HEK293 (cell line): ENCODE data around the gene SLC6A6.

Experiments used
- CTCF ChIA-PET: fragments of 350-600 bp; formaldehyde crosslinking; extraction: SDS; loops from one replicate; lab custom pipeline; 2021; ENCODE audit warnings: antibody characterized with exemption; lab: Yijun Ruan, JAX
- POLR2A ChIA-PET: fragments of 300-600 bp; formaldehyde crosslinking; extraction: SDS; loops from one replicate; lab custom pipeline; 2020; ENCODE audit warnings: antibody characterized with exemption, inconsistent platforms; lab: Yijun Ruan, JAX
- H3K27ac ChIP-seq: fragments of 200-500 bp; sonication (Bioruptor generic); 2 replicates; pipeline ENCODE4 v1.5.1; 2014; ENCODE audit warnings: low read depth, low read length, control low read depth, inconsistent platforms; ENCODE audit errors: extremely low read depth
- H3K36me3 ChIP-seq, 2 experiments: fragments of 200-500 bp in 1 of 2; sonication (Bioruptor generic) in 1 of 2; 1 replicate in 1 of 2; 2 replicates in 1 of 2; pipeline ENCODE4 v1.5.1; 2014 to 2017; ENCODE audit warnings: inconsistent platforms in 2 of 2, low read length in 2 of 2; ENCODE audit not compliant: control insufficient read depth in 2 of 2, insufficient read depth in 1 of 2
- H3K4me1 ChIP-seq: fragments of 200-500 bp; sonication (Bioruptor generic); 2 replicates; pipeline ENCODE4 v1.5.1; 2014; ENCODE audit warnings: mild to moderate bottlenecking, low read length, inconsistent platforms; ENCODE audit not compliant: control insufficient read depth, insufficient read depth
- H3K4me3 ChIP-seq: 2 replicates; pipeline ENCODE4 v1.5.1; 2011; ENCODE audit warnings: low read depth, mild to moderate bottlenecking, control low read depth, low read length, moderate library complexity
- H3K9me3 ChIP-seq: fragments of 200-500 bp; sonication (Bioruptor generic); 2 replicates; pipeline ENCODE4 v1.5.1; 2014; ENCODE audit warnings: low read depth, low read length, inconsistent platforms; ENCODE audit not compliant: control insufficient read depth, insufficient read depth
- GLI2 ChIP-seq: fragments of 450-650 bp; formaldehyde crosslinking; IDR thresholded peaks from 2 replicates; pipeline ENCODE4; 2017; ENCODE audit warnings: missing biosample characterization, missing genetic modification characterization, low read depth, borderline replicate concordance
- HOXD13 ChIP-seq: sonication (generic); formaldehyde crosslinking; IDR thresholded peaks from 2 replicates; pipeline ENCODE4 v1.8.0; 2022; ENCODE audit warnings: missing genetic modification reagents, borderline replicate concordance
- INSM2 ChIP-seq: fragments of 450-650 bp; formaldehyde crosslinking; IDR thresholded peaks from 2 replicates; pipeline ENCODE4 v1.5.1; 2016; ENCODE audit warnings: missing biosample characterization, missing genetic modification characterization
- KLF1 ChIP-seq: fragments of 450-650 bp; formaldehyde crosslinking; IDR thresholded peaks from 2 replicates; pipeline ENCODE4 v1.5.1; 2016; ENCODE audit warnings: missing biosample characterization, missing genetic modification characterization
- KLF9 ChIP-seq: fragments of 450-650 bp; formaldehyde crosslinking; IDR thresholded peaks from 2 replicates; pipeline ENCODE4 v1.5.1; 2016; ENCODE audit warnings: missing biosample characterization, missing genetic modification characterization, low read depth
- OVOL3 ChIP-seq: fragments of 450-650 bp; formaldehyde crosslinking; IDR thresholded peaks from 2 replicates; pipeline ENCODE4 v1.5.1; 2016; ENCODE audit warnings: missing biosample characterization, missing genetic modification characterization
- PATZ1 ChIP-seq: fragments of 450-650 bp; formaldehyde crosslinking; IDR thresholded peaks from 2 replicates; pipeline ENCODE4 v1.5.1; 2016; ENCODE audit warnings: missing biosample characterization, missing genetic modification characterization
- PRDM10 ChIP-seq: fragments of 450-650 bp; formaldehyde crosslinking; IDR thresholded peaks from 2 replicates; pipeline ENCODE4 v1.5.1; 2016; ENCODE audit warnings: missing biosample characterization, missing genetic modification characterization
- SCRT2 ChIP-seq: fragments of 450-650 bp; formaldehyde crosslinking; IDR thresholded peaks from 2 replicates; pipeline ENCODE4 v1.5.1; 2016; ENCODE audit warnings: missing biosample characterization, missing genetic modification characterization
- SP2 ChIP-seq: fragments of 450-650 bp; formaldehyde crosslinking; IDR thresholded peaks from 2 replicates; pipeline ENCODE4 v1.5.1; 2016; ENCODE audit warnings: missing biosample characterization, missing genetic modification characterization
- ZIC2 ChIP-seq: fragments of 450-650 bp; formaldehyde crosslinking; IDR thresholded peaks from 2 replicates; pipeline ENCODE4 v1.5.1; 2016; ENCODE audit warnings: missing biosample characterization, missing genetic modification characterization
- ZNF140 ChIP-seq: fragments of 450-650 bp; formaldehyde crosslinking; IDR thresholded peaks from 2 replicates; pipeline ENCODE4 v1.5.1; 2016; ENCODE audit warnings: missing biosample characterization, missing genetic modification characterization
- ZNF184 ChIP-seq: fragments of 450-650 bp; IDR thresholded peaks from 2 replicates; pipeline ENCODE4 v1.5.1; 2018; ENCODE audit warnings: missing biosample characterization, mild to moderate bottlenecking, missing genetic modification characterization
- ZNF221 ChIP-seq: fragments of 450-650 bp; formaldehyde crosslinking; IDR thresholded peaks from 2 replicates; pipeline ENCODE4 v1.5.1; 2017; ENCODE audit warnings: missing biosample characterization, missing genetic modification characterization, borderline replicate concordance
- ZNF37A ChIP-seq: fragments of 450-650 bp; IDR thresholded peaks from 2 replicates; pipeline ENCODE4 v1.5.1; 2018; ENCODE audit warnings: missing biosample characterization, missing genetic modification characterization
- ZNF48 ChIP-seq: fragments of 450-650 bp; formaldehyde crosslinking; IDR thresholded peaks from 2 replicates; pipeline ENCODE4 v1.5.1; 2016; ENCODE audit warnings: missing biosample characterization, missing genetic modification characterization
- ZNF596 ChIP-seq: fragments of 450-650 bp; IDR thresholded peaks from 2 replicates; pipeline ENCODE4 v1.5.0; 2018; ENCODE audit warnings: missing biosample characterization, mild to moderate bottlenecking, missing genetic modification characterization, moderate library complexity
- ZNF600 ChIP-seq: fragments of 450-650 bp; formaldehyde crosslinking; IDR thresholded peaks from 2 replicates; pipeline ENCODE4 v1.5.1; 2016; ENCODE audit warnings: missing biosample characterization, missing genetic modification characterization
- ZNF610 ChIP-seq: fragments of 450-650 bp; formaldehyde crosslinking; IDR thresholded peaks from 2 replicates; pipeline ENCODE4 v1.5.1; 2016; ENCODE audit warnings: missing biosample characterization, missing genetic modification characterization, borderline replicate concordance
- ZNF660 ChIP-seq: fragments of 450-650 bp; IDR thresholded peaks from 2 replicates; pipeline ENCODE4 v1.5.1; 2018; ENCODE audit warnings: missing biosample characterization, mild to moderate bottlenecking, missing genetic modification characterization
- TF ChIP-seq, protein P1 (sequence below): fragments of 450-650 bp; formaldehyde crosslinking; IDR thresholded peaks from 2 replicates; pipeline ENCODE4 v1.5.1; 2016; ENCODE audit warnings: missing biosample characterization, missing genetic modification characterization
- TF ChIP-seq, protein P2 (sequence below): fragments of 450-650 bp; formaldehyde crosslinking; IDR thresholded peaks from 2 replicates; pipeline ENCODE4 v1.5.1; 2016; ENCODE audit warnings: missing biosample characterization, missing genetic modification characterization

Gene SLC6A6

DNA sequence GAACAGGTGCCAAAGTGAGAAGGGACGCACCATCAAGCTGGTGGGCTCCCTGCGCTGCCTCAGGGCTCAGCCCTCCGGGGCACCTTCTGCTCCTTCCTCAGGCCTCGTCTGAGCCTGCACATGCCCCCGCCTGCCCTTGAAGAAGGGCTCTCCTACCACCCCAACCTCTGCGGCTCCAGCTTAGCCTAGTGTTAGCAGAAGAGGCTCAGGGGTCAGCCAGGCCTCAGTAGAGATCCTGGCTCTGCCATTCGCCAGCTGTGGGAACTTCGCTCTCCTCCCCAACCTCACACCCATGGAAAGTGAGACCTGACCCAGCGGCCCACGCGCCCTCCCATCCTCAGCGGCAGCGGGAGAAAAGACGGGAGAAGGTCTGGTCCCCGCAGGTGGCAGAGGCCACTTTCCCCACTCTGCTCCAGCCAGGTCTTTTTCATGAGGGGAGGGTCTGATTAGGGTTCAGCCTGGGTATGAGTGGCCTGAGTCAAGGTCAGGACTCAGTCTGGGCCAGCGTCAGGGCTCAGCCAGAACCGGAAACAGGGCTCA is 129.5 kb downstream of the SLC6A6 start:
- TF ChIP-seq, protein P1, sequence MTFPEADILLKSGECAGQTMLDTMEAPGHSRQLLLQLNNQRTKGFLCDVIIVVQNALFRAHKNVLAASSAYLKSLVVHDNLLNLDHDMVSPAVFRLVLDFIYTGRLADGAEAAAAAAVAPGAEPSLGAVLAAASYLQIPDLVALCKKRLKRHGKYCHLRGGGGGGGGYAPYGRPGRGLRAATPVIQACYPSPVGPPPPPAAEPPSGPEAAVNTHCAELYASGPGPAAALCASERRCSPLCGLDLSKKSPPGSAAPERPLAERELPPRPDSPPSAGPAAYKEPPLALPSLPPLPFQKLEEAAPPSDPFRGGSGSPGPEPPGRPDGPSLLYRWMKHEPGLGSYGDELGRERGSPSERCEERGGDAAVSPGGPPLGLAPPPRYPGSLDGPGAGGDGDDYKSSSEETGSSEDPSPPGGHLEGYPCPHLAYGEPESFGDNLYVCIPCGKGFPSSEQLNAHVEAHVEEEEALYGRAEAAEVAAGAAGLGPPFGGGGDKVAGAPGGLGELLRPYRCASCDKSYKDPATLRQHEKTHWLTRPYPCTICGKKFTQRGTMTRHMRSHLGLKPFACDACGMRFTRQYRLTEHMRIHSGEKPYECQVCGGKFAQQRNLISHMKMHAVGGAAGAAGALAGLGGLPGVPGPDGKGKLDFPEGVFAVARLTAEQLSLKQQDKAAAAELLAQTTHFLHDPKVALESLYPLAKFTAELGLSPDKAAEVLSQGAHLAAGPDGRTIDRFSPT (tag by site-specific recombination), result no peak
- TF ChIP-seq ZNF48, result no peak
- no peak for TF ChIP-seq PRDM10
- Histone ChIP-seq H3K36me3 (no peaks in the 10 kb centered on the region), H3K27ac (no peak overlapping the region), H3K4me1 (no peaks in the 10 kb centered on the region), H3K9me3 (no peaks in the 10 kb centered on the region), H3K4me3 (no peak overlapping the region)
- ChIA-PET POLR2A (no interaction called here), CTCF (no interaction called here)

DNA sequence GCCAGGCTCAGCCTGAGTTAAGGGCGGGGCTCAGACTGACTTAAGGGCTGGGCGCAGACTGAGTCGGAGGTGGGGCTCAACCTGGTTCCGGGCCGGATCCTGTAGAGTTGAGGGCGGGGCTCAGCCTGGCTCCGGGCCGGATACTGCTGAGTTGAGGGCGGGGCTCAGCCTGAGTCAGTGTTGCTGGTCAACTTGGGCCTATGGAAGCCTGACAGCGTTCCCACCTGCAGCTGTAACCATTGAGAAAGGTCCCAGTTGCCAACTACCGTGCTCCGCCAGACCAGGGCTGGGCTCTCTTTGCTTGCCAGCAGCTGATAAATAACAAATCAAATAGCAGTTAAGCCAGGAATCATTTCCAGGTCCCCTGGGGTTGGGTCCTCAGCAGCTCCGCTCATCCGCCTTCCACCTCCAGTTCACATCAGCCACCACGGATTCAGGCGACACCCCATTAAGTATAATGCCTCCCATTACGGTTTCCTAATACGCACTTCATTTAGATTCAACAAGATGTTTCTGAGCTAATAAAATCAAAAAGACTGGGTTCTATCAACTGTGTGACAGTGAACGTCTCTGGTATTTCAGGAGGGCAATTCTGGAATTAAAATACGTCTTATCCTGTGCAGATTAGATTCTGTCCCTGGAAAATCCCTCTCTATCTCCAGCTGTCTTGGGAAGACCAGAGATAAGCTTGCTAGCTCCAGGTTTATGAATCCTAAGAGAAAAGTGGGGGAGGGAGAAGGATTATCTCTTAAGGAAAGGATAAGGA is 130.5 kb downstream of the SLC6A6 start:
- CTCF ChIA-PET, result interaction anchor here (0.6 to 0.7 kb wide), 3 partner anchors 15 to 45 kb away, joined by 3 to 6 read pairs (median 3); no protein-coding TSS in a partner anchor
- TF ChIP-seq ZNF600 (tag by site-specific recombination) (0 out of 2 replicates have a peak, but pooled peaks have one; percentile 15), ZIC2 (tag by site-specific recombination) (peak; percentile 53), SCRT2 (tag by site-specific recombination) (0 out of 2 replicates have a peak, but pooled peaks have one; percentile 11), ZNF221 (tag by site-specific recombination) (no peak), OVOL3 (tag by site-specific recombination) (no peak), KLF1 (tag by site-specific recombination) (peak; percentile 87), ZNF596 (tag by site-specific recombination) (no peak), PATZ1 (0 out of 2 replicates have a peak, but pooled peaks have one; percentile 15), GLI2 (tag by site-specific recombination) (no peak), ZNF660 (tag by site-specific recombination) (no peak), INSM2 (tag by site-specific recombination) (no peak), KLF9 (tag by site-specific recombination) (peak; percentile 49), ZNF37A (tag by site-specific recombination) (no peak), ZNF140 (tag by site-specific recombination) (no peak), ZNF184 (tag by site-specific recombination) (no peak), ZNF610 (tag by site-specific recombination) (no peak), HOXD13 (no peak), SP2 (peak; percentile 60)
- TF ChIP-seq, protein P2, sequence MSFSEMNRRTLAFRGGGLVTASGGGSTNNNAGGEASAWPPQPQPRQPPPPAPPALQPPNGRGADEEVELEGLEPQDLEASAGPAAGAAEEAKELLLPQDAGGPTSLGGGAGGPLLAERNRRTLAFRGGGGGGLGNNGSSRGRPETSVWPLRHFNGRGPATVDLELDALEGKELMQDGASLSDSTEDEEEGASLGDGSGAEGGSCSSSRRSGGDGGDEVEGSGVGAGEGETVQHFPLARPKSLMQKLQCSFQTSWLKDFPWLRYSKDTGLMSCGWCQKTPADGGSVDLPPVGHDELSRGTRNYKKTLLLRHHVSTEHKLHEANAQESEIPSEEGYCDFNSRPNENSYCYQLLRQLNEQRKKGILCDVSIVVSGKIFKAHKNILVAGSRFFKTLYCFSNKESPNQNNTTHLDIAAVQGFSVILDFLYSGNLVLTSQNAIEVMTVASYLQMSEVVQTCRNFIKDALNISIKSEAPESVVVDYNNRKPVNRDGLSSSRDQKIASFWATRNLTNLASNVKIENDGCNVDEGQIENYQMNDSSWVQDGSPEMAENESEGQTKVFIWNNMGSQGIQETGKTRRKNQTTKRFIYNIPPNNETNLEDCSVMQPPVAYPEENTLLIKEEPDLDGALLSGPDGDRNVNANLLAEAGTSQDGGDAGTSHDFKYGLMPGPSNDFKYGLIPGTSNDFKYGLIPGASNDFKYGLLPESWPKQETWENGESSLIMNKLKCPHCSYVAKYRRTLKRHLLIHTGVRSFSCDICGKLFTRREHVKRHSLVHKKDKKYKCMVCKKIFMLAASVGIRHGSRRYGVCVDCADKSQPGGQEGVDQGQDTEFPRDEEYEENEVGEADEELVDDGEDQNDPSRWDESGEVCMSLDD (tag by site-specific recombination), result no peak

More for the DNA sequence above, 130.5 kb downstream of the SLC6A6 start:
- Histone ChIP-seq H3K27ac (no peak overlapping the region), H3K4me3 (no peak overlapping the region), H3K9me3 (no peaks in the 10 kb centered on the region), H3K4me1 (no peaks in the 10 kb centered on the region), H3K36me3 (no peaks in the 10 kb centered on the region)
- POLR2A ChIA-PET, result no interaction called here
